OCI-LY3 (cell line): ENCODE measurements around the gene ANKDD1B.

ENCODE experiments used
- EZH2phosphoT487 ChIP-seq: fragments of 200-600 bp; shearing (Covaris generic); IDR thresholded peaks from 2 replicates; pipeline ENCODE4 v1.6.1; 2018; ENCODE audit warnings: antibody characterized with exemption, mixed run types, low read depth
- TF ChIP-seq, protein P1 (sequence below): fragments of 200-600, 300-600 bp; sonication (generic); IDR thresholded peaks from 2 replicates; pipeline ENCODE4 v1.5.1; 2014; ENCODE audit warnings: antibody characterized with exemption, low read length, low read depth

DNA sequence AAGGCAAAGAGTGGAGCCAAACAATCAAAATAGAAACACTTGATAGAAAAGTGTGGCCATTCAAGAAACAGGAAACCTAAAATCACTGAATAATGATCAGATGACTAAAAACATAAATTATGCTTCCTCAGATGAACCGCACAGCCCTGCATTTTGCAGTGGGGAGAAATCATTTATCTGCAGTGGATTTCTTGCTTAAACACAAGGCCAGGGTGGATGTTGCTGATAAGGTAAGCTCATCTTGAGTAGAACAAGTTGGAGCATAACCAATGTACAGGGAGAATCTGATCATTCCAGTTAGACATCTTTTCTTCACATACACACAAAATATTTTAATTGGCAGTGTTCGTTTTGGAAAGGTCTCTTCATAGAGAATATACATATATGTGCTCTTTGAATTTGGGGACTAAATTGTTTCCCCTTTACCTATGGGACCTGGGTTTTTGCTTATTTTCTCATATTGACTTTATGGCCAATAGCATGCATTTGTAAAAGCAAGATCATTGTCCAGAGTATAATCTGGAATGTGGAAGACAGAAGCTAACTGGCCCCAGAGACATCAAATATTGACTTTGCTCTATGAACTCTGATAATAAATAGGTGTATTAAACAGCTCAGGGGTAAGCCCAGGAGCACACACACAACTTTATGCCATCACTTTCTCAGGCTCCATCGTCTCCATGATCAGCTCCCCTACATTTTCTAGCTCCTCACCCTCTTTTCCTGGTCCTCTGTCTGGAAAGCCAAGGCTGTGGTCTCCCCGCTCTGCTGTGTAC lies 9.1 kb downstream of the ANKDD1B start:
- TF ChIP-seq, protein P1, sequence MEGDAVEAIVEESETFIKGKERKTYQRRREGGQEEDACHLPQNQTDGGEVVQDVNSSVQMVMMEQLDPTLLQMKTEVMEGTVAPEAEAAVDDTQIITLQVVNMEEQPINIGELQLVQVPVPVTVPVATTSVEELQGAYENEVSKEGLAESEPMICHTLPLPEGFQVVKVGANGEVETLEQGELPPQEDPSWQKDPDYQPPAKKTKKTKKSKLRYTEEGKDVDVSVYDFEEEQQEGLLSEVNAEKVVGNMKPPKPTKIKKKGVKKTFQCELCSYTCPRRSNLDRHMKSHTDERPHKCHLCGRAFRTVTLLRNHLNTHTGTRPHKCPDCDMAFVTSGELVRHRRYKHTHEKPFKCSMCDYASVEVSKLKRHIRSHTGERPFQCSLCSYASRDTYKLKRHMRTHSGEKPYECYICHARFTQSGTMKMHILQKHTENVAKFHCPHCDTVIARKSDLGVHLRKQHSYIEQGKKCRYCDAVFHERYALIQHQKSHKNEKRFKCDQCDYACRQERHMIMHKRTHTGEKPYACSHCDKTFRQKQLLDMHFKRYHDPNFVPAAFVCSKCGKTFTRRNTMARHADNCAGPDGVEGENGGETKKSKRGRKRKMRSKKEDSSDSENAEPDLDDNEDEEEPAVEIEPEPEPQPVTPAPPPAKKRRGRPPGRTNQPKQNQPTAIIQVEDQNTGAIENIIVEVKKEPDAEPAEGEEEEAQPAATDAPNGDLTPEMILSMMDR: no peak
- no peak for TF ChIP-seq EZH2phosphoT487
